RWPE2 (cell line): ENCODE data around the gene TLNRD1.

ENCODE experiments used
- ATAC-seq: fragments of 200-7000 bp; cut with Tn5 transposase; 3 replicates; pipeline ENCODE4 v1.9.1; 2021; ENCODE audit warnings: low read depth
- DNase-seq: peaks from one replicate; pipeline ENCODE4 v3.0.0-alpha.2; 2020; ENCODE audit warnings: low spot score
- H3K27ac ChIP-seq: fragments of 450-650 bp; 2 replicates; pipeline ENCODE4 v1.5.1; 2017; ENCODE audit warnings: mild to moderate bottlenecking; ENCODE audit not compliant: poor library complexity, severe bottlenecking
- H3K27me3 ChIP-seq: fragments of 250-450 bp; sonication (Bioruptor Pico); 2 replicates; pipeline ENCODE4 v1.5.1; 2021; ENCODE audit warnings: mild to moderate bottlenecking, moderate library complexity; ENCODE audit not compliant: insufficient read depth, poor library complexity, severe bottlenecking
- H3K36me3 ChIP-seq: fragments of 250-450 bp; sonication (Bioruptor Pico); 2 replicates; pipeline ENCODE4 v1.5.1; 2020; ENCODE audit warnings: low read depth, mild to moderate bottlenecking, moderate library complexity
- H3K4me1 ChIP-seq: fragments of 250-450 bp; sonication (Bioruptor Pico); 2 replicates; pipeline ENCODE4 v1.5.1; 2021; ENCODE audit warnings: mild to moderate bottlenecking, moderate library complexity; ENCODE audit not compliant: insufficient read depth, poor library complexity, severe bottlenecking
- H3K4me3 ChIP-seq: fragments of 250-450 bp; sonication (Bioruptor Pico); 2 replicates; pipeline ENCODE4 v1.5.1; 2021; ENCODE audit warnings: mild to moderate bottlenecking, moderate library complexity; ENCODE audit not compliant: severe bottlenecking
- H3K9me3 ChIP-seq: fragments of 250-450 bp; sonication (Bioruptor Pico); 2 replicates; pipeline ENCODE4 v1.5.1; 2021; ENCODE audit warnings: mild to moderate bottlenecking, moderate library complexity; ENCODE audit not compliant: severe bottlenecking
- TF ChIP-seq, protein P1 (sequence below): fragments of 450-650 bp; IDR thresholded peaks from one replicate; pipeline ENCODE4 v1.5.1; 2017; ENCODE audit warnings: mild to moderate bottlenecking, moderate library complexity; ENCODE audit not compliant: poor library complexity, severe bottlenecking

The TLNRD1 gene

DNA sequence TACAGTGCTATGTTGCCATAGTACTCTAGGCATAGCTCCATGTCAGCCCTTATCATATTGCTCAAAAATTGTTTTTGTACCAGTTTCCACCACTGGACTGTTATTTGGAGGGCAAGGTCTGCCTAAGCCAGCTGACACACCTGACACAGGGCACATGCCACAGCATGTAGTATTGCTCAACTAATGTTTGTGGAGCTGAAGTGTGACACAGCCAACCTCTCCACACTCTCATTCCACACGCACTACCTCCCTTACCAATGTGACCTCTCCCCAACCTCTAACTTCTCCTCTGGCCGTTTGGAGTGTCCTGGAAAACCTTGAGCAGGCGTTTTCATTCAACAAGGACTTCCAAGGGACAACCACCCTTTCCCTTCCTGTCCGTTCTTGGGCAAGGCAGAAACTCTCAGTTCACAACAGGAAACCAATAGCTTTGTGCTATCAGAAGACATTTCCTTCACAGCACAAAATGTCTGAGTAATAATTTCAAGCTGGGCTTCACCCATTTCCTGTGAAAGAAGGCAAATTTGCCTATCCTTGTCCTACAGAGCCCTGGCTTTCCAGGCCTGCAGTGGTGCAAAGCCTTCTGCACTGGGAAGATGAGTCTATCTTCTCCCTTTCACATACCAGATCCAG lies 38.4 kb downstream of the TLNRD1 start:
- DNase-seq (no peak), ATAC-seq (peak; percentile 83)
- Histone ChIP-seq H3K27me3 (no peaks in the 10 kb centered on the region), H3K27ac (no peak overlapping the region), H3K9me3 (no peaks in the 10 kb centered on the region), H3K36me3 (no peaks in the 10 kb centered on the region), H3K4me3 (no peak overlapping the region), H3K4me1 (peaks cover 9% of the 10 kb centered on the region)
- TF ChIP-seq, protein P1, sequence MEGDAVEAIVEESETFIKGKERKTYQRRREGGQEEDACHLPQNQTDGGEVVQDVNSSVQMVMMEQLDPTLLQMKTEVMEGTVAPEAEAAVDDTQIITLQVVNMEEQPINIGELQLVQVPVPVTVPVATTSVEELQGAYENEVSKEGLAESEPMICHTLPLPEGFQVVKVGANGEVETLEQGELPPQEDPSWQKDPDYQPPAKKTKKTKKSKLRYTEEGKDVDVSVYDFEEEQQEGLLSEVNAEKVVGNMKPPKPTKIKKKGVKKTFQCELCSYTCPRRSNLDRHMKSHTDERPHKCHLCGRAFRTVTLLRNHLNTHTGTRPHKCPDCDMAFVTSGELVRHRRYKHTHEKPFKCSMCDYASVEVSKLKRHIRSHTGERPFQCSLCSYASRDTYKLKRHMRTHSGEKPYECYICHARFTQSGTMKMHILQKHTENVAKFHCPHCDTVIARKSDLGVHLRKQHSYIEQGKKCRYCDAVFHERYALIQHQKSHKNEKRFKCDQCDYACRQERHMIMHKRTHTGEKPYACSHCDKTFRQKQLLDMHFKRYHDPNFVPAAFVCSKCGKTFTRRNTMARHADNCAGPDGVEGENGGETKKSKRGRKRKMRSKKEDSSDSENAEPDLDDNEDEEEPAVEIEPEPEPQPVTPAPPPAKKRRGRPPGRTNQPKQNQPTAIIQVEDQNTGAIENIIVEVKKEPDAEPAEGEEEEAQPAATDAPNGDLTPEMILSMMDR: no peak

DNA sequence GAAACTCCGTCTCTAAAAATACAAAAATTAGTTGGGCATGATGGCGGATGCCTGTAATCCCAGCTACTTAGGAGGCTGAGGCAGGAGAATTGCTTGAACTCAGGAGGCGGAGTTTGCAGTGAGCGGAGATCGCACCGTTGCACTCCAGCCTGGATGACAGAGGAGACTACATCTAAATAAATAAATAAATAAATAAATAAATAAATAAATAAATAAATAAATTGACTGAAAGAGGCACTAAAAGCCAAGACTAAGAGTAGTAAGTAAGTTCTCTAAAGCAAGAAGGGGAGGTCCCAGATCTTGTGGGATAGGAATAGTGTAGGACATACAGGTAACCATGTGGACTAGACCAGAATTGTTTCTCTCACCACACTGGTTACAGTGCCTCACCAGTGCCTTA lies 40.0 kb downstream of the TLNRD1 start:
- H3K27me3 ChIP-seq: no peaks in the 10 kb centered on the region
- DNase-seq (no peak), ATAC-seq (no peak)
- no peak overlapping the region for H3K4me3 ChIP-seq
- H3K9me3 ChIP-seq: no peaks in the 10 kb centered on the region
- TF ChIP-seq, protein P1: no peak
- H3K27ac ChIP-seq: no peak overlapping the region
- no peaks in the 10 kb centered on the region for H3K36me3 ChIP-seq
- peaks cover 9% of the 10 kb centered on the region for H3K4me1 ChIP-seq

DNA sequence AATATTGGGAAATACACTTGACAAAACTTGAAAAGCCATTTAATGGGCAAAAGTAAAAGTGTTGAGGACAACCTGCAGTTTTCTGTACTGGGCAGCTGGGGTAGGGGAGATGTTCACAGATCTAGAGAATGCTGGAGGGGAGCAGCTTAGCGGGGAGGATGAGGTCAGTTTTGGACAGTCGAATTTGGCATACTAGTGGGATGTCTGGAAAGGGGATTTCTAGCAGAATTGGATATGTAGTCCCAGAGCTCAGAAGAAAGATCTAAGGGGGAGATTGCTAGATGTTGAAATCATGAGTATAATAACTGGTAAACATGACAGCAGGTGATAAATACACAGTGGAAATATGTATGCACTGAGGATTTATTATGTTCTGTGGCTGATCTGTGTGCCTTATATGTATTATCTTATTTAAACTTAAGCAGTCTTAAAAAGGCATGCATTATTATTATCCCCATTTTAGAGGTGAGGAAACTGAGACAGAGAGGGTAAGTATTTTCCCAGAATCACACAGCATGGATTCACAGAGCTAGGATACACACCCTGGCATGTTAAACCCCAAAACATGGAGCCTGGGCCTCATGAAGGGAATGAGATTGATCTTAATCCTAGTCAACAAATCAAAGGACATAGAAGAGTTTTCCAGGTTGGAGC lies 42.7 kb downstream of the TLNRD1 start:
- Histone ChIP-seq H3K4me1 (peaks cover 9% of the 10 kb centered on the region), H3K27ac (no peak overlapping the region), H3K9me3 (no peaks in the 10 kb centered on the region), H3K4me3 (no peak overlapping the region), H3K27me3 (no peaks in the 10 kb centered on the region), H3K36me3 (no peaks in the 10 kb centered on the region)
- TF ChIP-seq, protein P1: no peak
- no peak for DNase-seq
- no peak for ATAC-seq

DNA sequence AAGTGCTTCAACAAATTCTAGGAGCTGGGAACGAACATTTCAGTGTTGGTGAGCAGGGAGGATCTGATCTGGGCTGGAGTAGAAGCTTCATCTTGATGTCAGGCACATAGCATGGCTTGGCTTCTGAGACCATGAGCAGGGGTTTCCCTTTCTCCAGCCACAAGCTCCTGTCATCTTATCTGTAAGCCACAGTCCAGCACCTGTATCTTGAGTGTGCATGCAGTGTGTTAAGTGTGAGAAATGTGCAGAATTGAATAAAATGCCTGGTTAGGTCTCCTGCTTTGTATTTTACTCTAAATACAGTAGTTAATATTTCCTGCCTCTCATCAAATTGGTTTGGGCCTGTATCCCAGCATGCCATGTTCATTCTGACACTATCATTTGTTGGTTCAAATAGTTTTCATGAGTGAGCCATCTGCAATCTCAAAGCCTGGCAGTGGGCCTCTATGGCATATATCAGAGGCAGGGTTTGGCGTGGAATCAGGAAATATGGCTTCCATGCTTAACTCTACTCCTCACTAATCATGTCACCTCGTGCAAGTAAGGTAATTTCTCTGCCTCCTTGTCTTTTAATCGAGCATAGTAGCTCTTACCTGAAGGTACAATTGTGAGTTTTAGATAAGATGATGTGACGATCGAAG lies 43.3 kb downstream of the TLNRD1 start:
- Histone ChIP-seq H3K27me3 (no peaks in the 10 kb centered on the region), H3K4me1 (peaks cover 4% of the 10 kb centered on the region), H3K4me3 (no peak overlapping the region), H3K27ac (no peak overlapping the region), H3K9me3 (no peaks in the 10 kb centered on the region), H3K36me3 (no peaks in the 10 kb centered on the region)
- no peak for DNase-seq
- no peak for ATAC-seq
- TF ChIP-seq, protein P1: no peak

DNA sequence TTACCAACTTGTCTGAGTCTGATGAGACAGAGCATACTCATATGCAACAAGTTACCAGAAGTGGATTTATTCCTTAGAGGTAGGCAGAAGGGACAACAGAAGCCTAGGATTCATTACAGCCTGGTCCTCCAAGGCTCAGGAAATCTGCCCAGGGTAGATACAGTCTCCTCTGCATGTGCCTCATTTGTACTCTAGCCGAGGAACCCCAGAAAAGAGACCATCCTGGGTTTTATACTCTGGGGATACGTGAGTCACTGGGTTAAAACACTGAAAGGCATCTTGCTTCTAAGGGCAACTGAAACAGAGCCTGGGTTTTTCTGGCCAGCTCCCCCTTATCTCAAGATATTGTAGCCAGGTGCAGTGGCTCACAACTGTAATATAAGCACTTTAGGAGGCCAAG lies 45.6 kb downstream of the TLNRD1 start:
- Histone ChIP-seq H3K4me3 (no peak overlapping the region), H3K4me1 (no peaks in the 10 kb centered on the region), H3K27me3 (no peaks in the 10 kb centered on the region)

More for the DNA sequence above, 45.6 kb downstream of the TLNRD1 start:
- no peak overlapping the region for H3K27ac ChIP-seq
- no peak for ATAC-seq
- H3K36me3 ChIP-seq: no peaks in the 10 kb centered on the region
- no peaks in the 10 kb centered on the region for H3K9me3 ChIP-seq
- TF ChIP-seq, protein P1: no peak
- DNase-seq: no peak
